Stimulated activated naive CD4-positive, alpha-beta T cell treated with Interleukin-2 at 50 U/mL for 16 hours (primary cell): ENCODE data around the gene GALNT10.

Source experiments
- DNase-seq: peaks from one replicate; lab custom pipeline; 2025; lab: John Stamatoyannopoulos, UW

The GALNT10 gene

GRCh38 chr5:154234551-154234950 is 44.0 kb downstream of the GALNT10 start:
- no peak for DNase-seq

DNA sequence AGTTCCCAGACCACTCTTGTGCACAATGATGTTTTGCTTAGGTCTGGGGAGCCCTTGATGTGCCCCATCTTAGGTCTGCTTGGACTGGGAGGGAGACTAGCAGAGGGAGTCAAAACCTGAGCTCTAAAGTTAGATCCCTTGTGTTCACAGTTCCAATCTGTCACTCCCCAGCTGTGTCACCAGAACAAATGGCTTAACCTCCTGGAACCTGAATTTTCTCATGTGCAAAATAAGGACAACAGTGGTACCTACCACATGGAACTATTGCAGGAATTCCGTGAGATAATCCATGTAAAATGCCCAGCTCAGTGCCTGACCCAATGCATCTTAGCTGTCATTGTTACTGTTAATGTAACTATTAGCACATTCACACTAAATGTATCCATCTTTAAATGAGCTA is 45.5 kb downstream of the GALNT10 start:
- no peak for DNase-seq

DNA sequence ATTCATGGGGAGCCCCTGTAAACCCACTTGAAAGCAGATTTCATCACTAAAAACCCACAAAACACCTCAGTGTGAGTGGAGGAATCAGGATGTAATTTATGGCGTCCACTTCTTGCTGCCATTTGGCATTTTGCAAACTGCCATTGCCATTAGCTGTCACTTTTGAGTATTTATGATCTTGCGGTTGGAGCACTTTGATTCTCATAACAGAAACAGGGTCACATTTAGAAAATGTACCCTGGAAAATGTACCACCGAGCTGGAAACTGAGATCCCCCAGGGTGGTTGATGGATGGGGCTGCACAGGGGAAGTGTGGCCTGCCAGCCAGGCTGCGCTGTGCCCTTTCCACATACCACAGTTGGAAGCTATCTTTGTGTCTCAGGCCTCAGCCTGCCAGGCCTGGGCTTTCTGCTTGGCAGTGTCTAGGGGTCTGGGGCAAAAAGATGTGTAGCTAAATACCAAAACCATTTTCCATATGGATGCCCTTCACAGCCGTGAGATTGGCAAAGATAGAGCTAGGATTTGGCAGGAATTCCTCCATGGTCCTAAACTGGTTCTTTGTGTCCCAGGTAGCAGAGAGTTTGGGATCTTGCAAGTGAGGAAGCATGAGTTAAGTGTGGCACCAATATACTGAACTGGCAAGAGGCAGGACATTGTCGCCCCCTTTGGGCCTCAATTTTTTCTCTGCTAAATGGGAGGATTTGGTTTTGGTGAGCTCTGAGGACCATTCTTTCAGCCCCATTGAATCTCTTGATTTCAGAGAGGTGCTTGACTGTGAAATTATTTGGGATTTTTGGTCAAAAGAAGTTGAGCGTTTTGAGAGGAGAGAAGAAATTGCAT is 46.2 kb downstream of the GALNT10 start:
- DNase-seq, result no peak

DNA sequence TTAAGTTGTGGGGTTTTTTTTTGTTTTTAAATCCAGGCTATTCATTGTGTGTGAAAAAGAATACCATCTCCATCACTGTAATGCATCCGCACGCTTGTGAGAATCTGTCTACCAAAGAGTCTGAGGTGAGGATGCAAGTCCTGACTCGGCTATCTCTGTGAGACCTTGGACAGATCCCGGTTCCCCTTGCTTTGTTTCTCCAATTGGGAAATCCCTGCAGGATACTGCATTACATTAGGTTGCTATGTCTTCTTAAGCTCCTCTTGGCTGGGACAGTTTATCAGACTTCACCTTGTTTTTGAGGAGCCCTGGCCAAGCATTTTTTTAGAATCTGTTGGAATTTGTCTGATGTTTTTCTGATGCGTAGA is 46.8 kb downstream of the GALNT10 start:
- no peak for DNase-seq

GRCh38 chr5:154237946-154238345 is 47.4 kb downstream of the GALNT10 start:
- DNase-seq, result no peak

- no peak for DNase-seq
Measured at GRCh38 chr5:154238776-154239481, 48.4 kb downstream of the GALNT10 start.

GRCh38 chr5:154240595-154240994 is 50.1 kb downstream of the GALNT10 start:
- no peak for DNase-seq

- DNase-seq, result no peak
Measured at GRCh38 chr5:154241021-154241420, 50.5 kb downstream of the GALNT10 start.

GRCh38 chr5:154242442-154242841 is 51.9 kb downstream of the GALNT10 start:
- no peak for DNase-seq

- DNase-seq, result no peak
Measured at GRCh38 chr5:154242964-154243376, 52.4 kb downstream of the GALNT10 start.

- DNase-seq, result no peak
Measured at GRCh38 chr5:154243736-154244135, 53.2 kb downstream of the GALNT10 start.

DNA sequence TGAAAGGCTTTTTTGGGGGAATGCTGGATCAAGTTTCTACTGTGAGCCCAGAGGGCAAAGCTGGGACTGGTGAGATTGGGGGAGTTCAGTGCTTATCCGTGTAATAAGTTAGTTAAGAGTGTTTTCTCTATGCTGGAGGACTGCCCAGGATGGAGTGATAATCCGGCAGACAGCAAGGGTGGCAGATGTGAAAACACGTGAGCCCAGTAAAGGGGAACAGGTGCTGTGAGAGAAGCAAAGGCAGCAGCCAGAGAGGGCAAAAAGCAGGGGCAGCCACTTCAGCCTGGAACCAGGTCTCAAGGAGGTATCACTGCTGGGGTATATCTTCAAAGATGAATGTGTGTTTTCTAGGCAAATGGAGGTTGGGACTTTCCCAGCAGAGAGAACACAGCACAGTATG is 53.9 kb downstream of the GALNT10 start:
- no peak for DNase-seq

- DNase-seq, result no peak
Measured at GRCh38 chr5:154248691-154249090, 58.2 kb downstream of the GALNT10 start.

- DNase-seq, result no peak
Measured at GRCh38 chr5:154249826-154250225, 59.3 kb downstream of the GALNT10 start.

GRCh38 chr5:154251529-154251928 is 61.0 kb downstream of the GALNT10 start:
- DNase-seq, result no peak

- DNase-seq, result no peak
Measured at GRCh38 chr5:154253807-154254206, 63.3 kb downstream of the GALNT10 start.

- no peak for DNase-seq
Measured at GRCh38 chr5:154254896-154255295, 64.4 kb downstream of the GALNT10 start.

GRCh38 chr5:154257046-154257445 is 66.5 kb downstream of the GALNT10 start:
- no peak for DNase-seq

GRCh38 chr5:154258531-154259217 is 68.1 kb downstream of the GALNT10 start:
- DNase-seq, result no peak

DNA sequence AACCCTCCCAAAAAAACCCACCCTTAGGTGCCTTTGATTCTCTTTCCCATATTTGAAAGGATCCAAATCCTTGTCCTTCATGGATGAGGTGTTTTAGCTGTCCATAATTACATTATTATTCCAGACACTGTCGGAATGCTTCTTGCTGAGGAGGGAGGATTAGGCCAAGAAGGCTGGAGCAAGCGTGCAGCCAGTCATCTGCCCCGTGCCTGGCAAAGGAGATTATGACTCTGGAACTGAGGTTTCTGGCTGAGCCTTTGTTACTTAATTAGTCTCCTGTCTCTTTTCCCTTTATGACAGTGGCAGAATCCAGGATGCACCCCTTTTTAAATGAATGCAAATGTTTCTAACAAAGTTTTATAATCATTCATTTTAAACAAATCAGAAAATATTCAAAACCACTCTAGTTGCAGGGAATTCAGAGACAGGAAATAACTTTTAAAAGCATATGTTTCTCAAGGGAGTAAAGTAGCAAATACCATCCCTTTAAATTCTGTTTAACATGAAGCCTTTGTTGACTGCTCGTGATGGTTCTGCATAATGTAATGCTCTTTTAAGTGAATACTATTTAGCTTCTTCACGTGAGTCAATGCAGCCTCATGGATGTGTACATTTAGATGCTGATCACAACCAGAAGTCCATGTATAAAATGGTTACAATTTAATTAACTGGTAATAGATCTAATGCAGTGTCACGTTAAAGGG is 69.8 kb downstream of the GALNT10 start:
- no peak for DNase-seq

GRCh38 chr5:154262342-154262741 is 71.8 kb downstream of the GALNT10 start:
- DNase-seq, result no peak

GRCh38 chr5:154264549-154265196 is 74.1 kb downstream of the GALNT10 start:
- DNase-seq, result no peak
